ENCODE data around the gene AURKB. TPM values are rescaled to one million over a fixed set of nuclear protein-coding genes. Genes with fewer than 3 reads are reported as not detected.
"Not testable (repeated sequence)": the region's sequence is repeated elsewhere in the genome, so short reads cannot be mapped to it uniquely, and the experiment has no call there.

Gene AURKB
- total RNA-seq, 2 experiments from 2014 or later: 197 to 234 TPM

GRCh38 chr17:8173871-8174322 is 36.5 kb downstream of the AURKB start:
- peaks cover 41% of the 10 kb centered on the region for H3K4me1 Mint-ChIP-seq
- DNase-seq (no peak), ATAC-seq (no peak)
- CTCF ChIA-PET: interaction anchor here (0.5 to 3.1 kb wide), 21 partner anchors 10 to 126 kb away, joined by 3 to 17 read pairs (median 4); partner anchors contain the start of genes ALOXE3, AURKB, PER1 and VAMP2
- peak overlapping the region; percentile 77 for H3K4me3 Mint-ChIP-seq
- H3K9me3 Mint-ChIP-seq (ENCODE audit: low read depth): no peaks in the 10 kb centered on the region
- peak overlapping the region; percentile 99 for H3K27ac Mint-ChIP-seq
- no peaks in the 10 kb centered on the region for H3K36me3 Mint-ChIP-seq
- H3K27me3 Mint-ChIP-seq: no peaks in the 10 kb centered on the region

DNA sequence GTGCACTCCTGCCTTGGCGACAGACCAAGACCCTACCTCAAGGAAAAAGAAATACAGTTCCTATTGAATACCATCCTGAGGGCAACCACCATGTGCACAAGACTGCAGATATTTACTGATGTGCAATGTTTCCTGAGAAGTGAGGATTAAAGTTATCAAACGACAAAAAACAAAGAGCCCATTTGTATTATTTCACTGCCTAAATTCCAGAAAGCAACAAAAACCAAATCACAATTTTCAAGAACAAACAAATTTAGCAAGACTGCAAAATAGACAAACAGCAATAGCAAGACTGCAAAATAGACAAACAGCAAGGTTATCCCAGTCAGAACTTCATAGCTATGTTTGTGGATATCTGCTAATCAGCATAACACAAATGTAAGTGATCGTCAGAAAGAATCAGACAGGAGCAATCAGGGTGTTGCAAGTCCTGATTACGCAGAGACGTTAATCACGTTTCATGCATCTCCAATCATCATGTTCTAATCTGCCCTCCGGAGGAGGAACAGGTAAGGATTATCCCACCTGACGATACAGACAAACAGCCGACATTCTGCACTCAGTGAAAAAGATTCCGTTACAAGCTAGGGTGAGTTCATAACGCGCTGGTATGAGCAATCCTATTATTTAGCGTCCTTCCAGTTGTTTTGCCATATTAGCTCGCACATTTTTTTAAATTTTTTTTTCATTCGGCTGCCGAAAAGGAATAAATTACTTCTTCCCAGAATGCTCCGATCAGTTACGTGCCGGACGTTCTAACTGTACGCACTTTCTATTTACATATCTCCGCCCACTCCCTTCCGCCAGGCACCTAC is 37.1 kb downstream of the AURKB start:
- CTCF ChIA-PET: interaction anchor here (0.5 to 1.3 kb wide), 22 partner anchors 10 to 127 kb away, joined by 3 to 17 read pairs (median 4); partner anchors contain the start of genes ALOXE3, AURKB, PER1 and PFAS
- H3K9me3 Mint-ChIP-seq (ENCODE audit: low read depth): no peaks in the 10 kb centered on the region
- ATAC-seq: peak; percentile 75
- H3K27ac Mint-ChIP-seq: peak overlapping the region; percentile 99
- peaks cover 41% of the 10 kb centered on the region for H3K4me1 Mint-ChIP-seq
- DNase-seq: peak; percentile 91
- H3K27me3 Mint-ChIP-seq: no peaks in the 10 kb centered on the region
- no peaks in the 10 kb centered on the region for H3K36me3 Mint-ChIP-seq
- peak overlapping the region; percentile 77 for H3K4me3 Mint-ChIP-seq

DNA sequence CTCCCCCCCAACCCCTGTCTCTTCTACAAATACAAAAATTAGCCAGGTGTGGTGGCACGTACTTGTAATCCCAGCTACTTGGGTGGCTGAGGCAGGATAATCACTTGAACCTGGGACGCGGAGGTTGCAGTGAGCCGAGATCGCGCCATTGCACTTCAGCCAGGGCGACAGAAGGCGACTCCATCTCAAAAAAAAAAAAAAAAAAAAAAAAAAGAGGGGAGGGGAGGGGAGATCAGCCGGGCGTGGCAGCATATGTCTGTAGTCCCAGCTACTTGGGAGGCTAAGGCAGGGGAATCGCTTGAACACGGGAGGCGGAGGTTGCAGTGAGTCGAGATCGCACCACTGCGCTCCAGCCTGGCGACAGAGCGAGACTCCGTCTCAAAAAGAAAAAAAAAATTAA is 40.2 kb downstream of the AURKB start:
- H3K4me1 Mint-ChIP-seq: peaks cover 27% of the 10 kb centered on the region
- H3K27me3 Mint-ChIP-seq; DNase-seq; CTCF ChIA-PET; H3K4me3 Mint-ChIP-seq; H3K36me3 Mint-ChIP-seq; ATAC-seq; H3K27ac Mint-ChIP-seq; H3K9me3 Mint-ChIP-seq (ENCODE audit: low read depth): not testable (repeated sequence)

GRCh38 chr17:8167526-8167925 is 42.8 kb downstream of the AURKB start:
- ATAC-seq (no peak), DNase-seq (no peak)
- Mint-ChIP-seq H3K4me3 (no peak overlapping the region), H3K36me3 (no peaks in the 10 kb centered on the region), H3K4me1 (peaks cover 26% of the 10 kb centered on the region), H3K27ac (no peak overlapping the region), H3K9me3 (ENCODE audit: low read depth) (no peaks in the 10 kb centered on the region), H3K27me3 (no peaks in the 10 kb centered on the region)
- CTCF ChIA-PET: interaction anchor here (0.8 to 1.6 kb wide), 4 partner anchors 9 to 11 kb away, joined by 3 to 5 read pairs (median 4); partner anchors contain the start of gene TMEM107

DNA sequence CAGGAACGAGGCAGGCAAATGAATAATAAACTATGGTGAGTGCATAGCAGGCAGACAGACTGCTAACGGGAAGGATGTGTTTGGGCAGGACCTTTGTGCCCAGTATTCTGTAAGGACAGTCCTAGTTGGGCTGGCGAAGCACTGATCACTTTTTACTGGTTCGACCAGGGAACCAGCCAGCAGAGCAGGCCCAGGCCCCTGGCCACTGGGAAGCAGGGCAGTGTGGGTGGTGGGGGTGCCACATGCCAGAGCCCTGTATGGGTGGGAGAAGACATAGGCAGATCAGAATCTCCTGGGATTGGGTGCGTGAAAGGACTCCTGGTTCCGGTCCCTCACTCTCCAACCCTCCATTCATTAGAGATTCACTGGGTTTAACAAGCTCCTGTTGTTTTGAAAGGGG is 43.6 kb downstream of the AURKB start:
- H3K9me3 Mint-ChIP-seq (ENCODE audit: low read depth): no peaks in the 10 kb centered on the region
- ATAC-seq (no peak), DNase-seq (no peak)
- peaks cover 2% of the 10 kb centered on the region for H3K36me3 Mint-ChIP-seq
- no peak overlapping the region for H3K4me3 Mint-ChIP-seq
- H3K27me3 Mint-ChIP-seq: no peaks in the 10 kb centered on the region
- peaks cover 26% of the 10 kb centered on the region for H3K4me1 Mint-ChIP-seq
- CTCF ChIA-PET: interaction anchor here (1.0 to 1.6 kb wide), 2 partner anchors 8 to 10 kb away, joined by 3 to 5 read pairs; no protein-coding TSS in a partner anchor
- H3K27ac Mint-ChIP-seq: no peak overlapping the region

DNA sequence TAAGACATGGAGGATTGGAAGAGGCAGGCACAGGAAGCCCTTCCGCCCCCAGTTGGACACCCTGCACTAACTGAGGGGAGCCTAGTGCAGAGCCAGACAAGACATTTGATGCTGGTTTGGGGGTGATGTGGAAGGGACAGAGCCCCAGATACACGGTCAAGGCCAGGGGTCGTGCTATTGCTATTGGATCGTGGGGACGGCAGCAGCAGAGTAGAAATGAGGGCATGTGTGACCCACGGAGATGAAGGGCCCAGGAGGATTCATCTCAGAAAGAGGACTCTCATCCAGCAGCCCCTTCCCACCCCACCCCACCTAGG is 45.6 kb downstream of the AURKB start:
- DNase-seq: peak; percentile 63
- peaks cover 19% of the 10 kb centered on the region for H3K36me3 Mint-ChIP-seq
- H3K4me1 Mint-ChIP-seq: peaks cover 43% of the 10 kb centered on the region
- CTCF ChIA-PET: interaction anchor here (0.7 to 3.0 kb wide), 9 partner anchors 9 to 73 kb away, joined by 3 to 17 read pairs (median 4); partner anchors contain the start of gene PER1
- peak overlapping the region; percentile 79 for H3K4me3 Mint-ChIP-seq
- ATAC-seq: peak; percentile 13
- no peaks in the 10 kb centered on the region for H3K9me3 Mint-ChIP-seq (ENCODE audit: low read depth)
- H3K27ac Mint-ChIP-seq: peak overlapping the region; percentile 99
- H3K27me3 Mint-ChIP-seq: no peaks in the 10 kb centered on the region

DNA sequence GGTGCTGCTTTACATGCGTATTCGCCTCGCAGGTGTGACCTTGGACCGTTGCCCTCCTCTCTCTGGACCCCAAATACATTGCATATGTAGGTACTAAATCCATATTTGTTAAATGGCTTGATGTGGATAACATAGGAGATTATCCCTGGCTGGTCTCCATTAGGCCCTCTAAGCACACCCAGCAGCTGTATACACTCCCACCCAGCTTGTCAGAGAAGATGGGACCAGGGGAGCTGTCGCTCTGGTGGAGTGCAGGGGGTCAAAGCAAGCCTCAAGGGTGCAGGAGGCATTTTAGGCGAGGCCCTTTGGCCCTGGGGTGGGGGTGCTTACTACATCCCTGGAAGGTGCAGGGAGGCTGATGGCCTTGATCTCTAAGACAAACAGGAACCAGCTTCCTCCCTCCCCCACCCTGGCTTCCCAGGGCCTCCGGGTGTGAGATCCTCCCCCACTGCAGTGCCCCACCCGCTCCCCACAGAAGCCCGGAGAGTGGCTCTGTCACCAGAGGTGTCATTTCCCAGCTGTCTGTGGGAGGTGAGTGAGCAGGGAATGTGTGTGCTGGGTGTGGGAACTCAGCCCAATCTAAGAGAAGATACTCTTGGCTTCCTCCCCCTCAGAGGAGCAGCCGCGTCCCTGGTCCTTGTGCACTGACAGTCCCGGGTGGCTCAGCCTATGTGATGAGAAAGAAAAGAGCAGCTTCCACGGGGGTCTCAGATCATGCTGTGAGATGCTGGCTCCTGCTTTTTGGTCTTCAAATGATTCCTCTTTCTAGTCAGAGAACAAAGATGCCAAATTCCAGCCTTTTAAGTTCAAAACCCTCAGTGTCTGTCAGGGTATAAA is 46.2 kb downstream of the AURKB start:
- Mint-ChIP-seq H3K4me3 (peak overlapping the region; percentile 79), H3K9me3 (ENCODE audit: low read depth) (no peaks in the 10 kb centered on the region), H3K36me3 (peaks cover 19% of the 10 kb centered on the region), H3K27me3 (no peaks in the 10 kb centered on the region), H3K27ac (peak overlapping the region; percentile 99), H3K4me1 (peaks cover 49% of the 10 kb centered on the region)
- CTCF ChIA-PET: interaction anchor here (0.7 to 3.0 kb wide), 12 partner anchors 9 to 104 kb away, joined by 3 to 17 read pairs (median 3); partner anchors contain the start of gene PER1
- ATAC-seq: peak; percentile 59
- DNase-seq: peak; percentile 91

- CTCF ChIA-PET: interaction anchor here (0.5 to 7.9 kb wide), 11 partner anchors 10 to 103 kb away, joined by 3 to 92 read pairs (median 4); partner anchors contain the start of gene PER1
- Mint-ChIP-seq H3K27me3 (no peaks in the 10 kb centered on the region), H3K9me3 (ENCODE audit: low read depth) (no peaks in the 10 kb centered on the region), H3K27ac (peak overlapping the region; percentile 99), H3K4me1 (peaks cover 56% of the 10 kb centered on the region), H3K4me3 (peak overlapping the region; percentile 85), H3K36me3 (peaks cover 19% of the 10 kb centered on the region)
- DNase-seq: peak; percentile 58
- peak; percentile 18 for ATAC-seq
Measured at GRCh38 chr17:8162997-8163977, 47.1 kb downstream of the AURKB start.

DNA sequence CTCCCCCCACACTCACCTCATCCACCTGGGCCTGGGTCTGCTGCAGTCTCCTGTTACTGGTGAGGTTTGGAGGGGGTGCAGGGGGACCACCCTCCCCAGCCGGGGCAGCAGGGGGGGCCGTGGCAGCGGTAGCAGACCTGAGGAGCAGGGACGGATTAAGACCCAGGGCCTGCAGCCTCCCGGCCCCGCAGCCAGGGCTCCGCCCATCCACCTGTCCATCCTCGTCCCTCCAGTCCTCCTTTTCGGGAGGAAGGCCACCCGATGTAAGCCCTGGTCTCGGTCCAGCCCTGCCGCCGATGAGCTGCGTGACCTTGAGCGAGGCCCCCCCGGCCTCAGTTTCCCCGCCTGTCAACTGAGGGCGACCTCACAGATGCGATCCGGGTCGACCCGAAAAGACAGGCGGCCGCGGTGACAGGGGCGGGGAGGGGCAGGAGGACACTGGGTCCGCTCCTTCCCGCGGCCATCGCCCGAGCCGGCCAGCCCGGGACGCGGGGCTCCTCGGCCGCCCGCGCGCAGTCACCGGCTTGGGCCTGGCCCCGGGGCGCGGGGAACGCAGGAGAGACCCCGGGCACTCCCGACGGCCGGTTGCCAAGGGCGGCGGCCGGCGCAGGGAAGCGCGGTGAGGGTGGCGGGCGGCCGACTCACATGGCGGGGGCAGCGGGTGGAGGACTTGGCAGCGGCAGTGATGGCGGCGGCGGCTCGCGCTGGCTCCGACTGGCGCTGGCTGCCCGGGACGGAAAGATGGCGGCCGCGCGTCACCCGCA is 48.0 kb downstream of the AURKB start, which contains the start of gene VAMP2:
Gene VAMP2 (minus strand): TSS at position 716 of the 764 bp plus-strand sequence. CDS start 69 bp downstream, at position 647.
- H3K9me3 Mint-ChIP-seq (ENCODE audit: low read depth): no peaks in the 10 kb centered on the region
- no peaks in the 10 kb centered on the region for H3K27me3 Mint-ChIP-seq
- CTCF ChIA-PET: interaction anchor here (0.5 to 7.9 kb wide), 5 partner anchors 10 to 48 kb away, joined by 4 to 92 read pairs (median 5); partner anchors contain the start of genes AURKB and PER1
- H3K36me3 Mint-ChIP-seq: peaks cover 19% of the 10 kb centered on the region
- peak; percentile 90 for DNase-seq
- peak within 1 kb of the TSS; percentile 99 for H3K27ac Mint-ChIP-seq
- H3K4me3 Mint-ChIP-seq: peak within 1 kb of the TSS; percentile 85
- peak; percentile 61 for ATAC-seq
- H3K4me1 Mint-ChIP-seq: peaks cover 57% of the 10 kb centered on the region

DNA sequence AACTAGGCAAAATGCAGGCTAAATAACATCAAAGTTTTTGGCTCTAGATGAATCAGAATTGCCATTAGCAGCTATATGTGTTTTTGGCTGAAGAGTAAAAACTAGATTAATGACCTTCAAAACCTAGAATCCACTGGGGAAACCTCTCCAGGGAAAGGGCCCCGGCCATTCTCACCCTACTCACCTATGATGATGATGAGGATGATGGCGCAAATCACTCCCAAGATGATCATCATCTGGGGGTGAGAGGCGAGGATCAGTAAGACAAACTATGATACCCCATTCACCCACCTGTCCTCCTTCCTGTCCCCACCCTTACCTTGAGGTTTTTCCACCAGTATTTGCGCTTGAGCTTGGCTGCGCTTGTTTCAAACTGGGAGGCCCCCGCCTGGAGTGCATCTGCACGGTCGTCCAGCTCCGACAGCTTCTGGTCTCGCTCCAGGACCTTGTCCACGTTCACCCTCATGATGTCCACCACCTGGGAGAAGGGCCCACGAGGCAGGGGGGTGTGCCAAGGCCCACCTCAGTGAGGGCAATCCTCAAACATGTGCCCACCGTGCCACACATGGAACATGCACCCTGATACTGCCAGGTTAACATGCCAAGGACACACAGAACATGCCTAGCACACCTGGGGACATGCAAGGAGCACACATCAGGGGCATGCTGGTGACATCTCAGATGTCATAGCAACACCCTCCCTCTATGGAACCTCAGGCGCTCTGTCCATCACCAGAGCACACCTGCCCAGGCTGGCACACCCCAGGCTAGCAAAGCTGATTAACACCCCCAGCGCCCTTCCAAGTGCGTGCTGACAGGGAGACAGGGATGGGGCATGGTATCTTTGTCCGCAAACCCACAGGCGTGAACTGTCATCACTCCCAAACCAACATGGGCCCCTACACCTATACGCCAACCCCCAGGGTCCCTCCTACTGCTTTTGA is 48.8 kb downstream of the AURKB start:
- CTCF ChIA-PET: interaction anchor here (0.9 to 7.9 kb wide), 11 partner anchors 11 to 101 kb away, joined by 3 to 92 read pairs (median 4); partner anchors contain the start of genes ALOXE3, AURKB and CTC1

More for the DNA sequence above, 48.8 kb downstream of the AURKB start:
- Mint-ChIP-seq H3K4me1 (peaks cover 57% of the 10 kb centered on the region), H3K36me3 (peaks cover 19% of the 10 kb centered on the region), H3K4me3 (peak overlapping the region; percentile 85), H3K9me3 (ENCODE audit: low read depth) (no peaks in the 10 kb centered on the region), H3K27me3 (no peaks in the 10 kb centered on the region), H3K27ac (peak overlapping the region; percentile 91)
- DNase-seq (no peak), ATAC-seq (no peak)
